Bronchial epithelial cell (primary cell): Measurements from ENCODE around the gene FASN. TPM values are rescaled to one million over a fixed set of nuclear protein-coding genes. Genes with fewer than 3 reads are reported as not detected.

Source experiments
- DNase-seq: peaks from one replicate; pipeline ENCODE4 v3.0.0-alpha.2; 2010; ENCODE audit warnings: low read depth
- FAIRE-seq: peaks from 2 replicates; lab custom pipeline; 2011; peaks lifted over from hg19 to GRCh38; lab: Jason Lieb, UNC
- H3K27me3 ChIP-seq: 2 replicates; pipeline ENCODE4 v1.5.1; 2011; ENCODE audit warnings: low read length; ENCODE audit not compliant: control insufficient read depth, insufficient read depth
- H3K36me3 ChIP-seq: 2 replicates; pipeline ENCODE4 v1.5.1; 2011; ENCODE audit warnings: low read length; ENCODE audit not compliant: control insufficient read depth, insufficient read depth
- H3K4me3 ChIP-seq: 2 replicates; pipeline ENCODE4 v1.5.1; 2011; ENCODE audit warnings: mild to moderate bottlenecking, low read depth, low read length, control low read depth
- CTCF ChIP-seq: IDR thresholded peaks from 2 replicates; pipeline ENCODE4 v1.5.1; 2011; ENCODE audit warnings: mild to moderate bottlenecking, moderate library complexity, low read length, control low read depth, inconsistent platforms; ENCODE audit not compliant: insufficient read depth, severe bottlenecking
- total RNA-seq: library from RNA; depleted of rRNA; stranded (reverse); fragments of >200 nt; gene quantifications from 2 replicates; pipeline ENCODE4 v1.2.1, GENCODE V29; 2014

Gene FASN
- total RNA-seq, 1 donor from 2014 or later = 37.1 TPM

GRCh38 chr17:82097919-82098168, 192 bp downstream of the FASN start:
- no peaks in the 10 kb centered on the region for H3K27me3 ChIP-seq
- H3K4me3 ChIP-seq = peak overlapping the region; percentile 84
- FAIRE-seq = no peak
- no peak for TF ChIP-seq CTCF
- H3K36me3 ChIP-seq = peaks cover 30% of the 10 kb centered on the region
- no peak for DNase-seq

GRCh38 chr17:82097184-82097918, 685 bp downstream of the FASN start:
- no peak for TF ChIP-seq CTCF
- DNase-seq = no peak

GRCh38 chr17:82096709-82097183, 1.3 kb downstream of the FASN start:
- Histone ChIP-seq H3K36me3 (peaks cover 41% of the 10 kb centered on the region), H3K4me3 (peak overlapping the region; percentile 84), H3K27me3 (no peaks in the 10 kb centered on the region)
- no peak for TF ChIP-seq CTCF
- FAIRE-seq (no peak), DNase-seq (no peak)

More at GRCh38 chr17:82097184-82097918, 685 bp downstream of the FASN start:
- peaks cover 34% of the 10 kb centered on the region for H3K36me3 ChIP-seq
- peak overlapping the region; percentile 84 for H3K4me3 ChIP-seq
- no peak for FAIRE-seq
- no peaks in the 10 kb centered on the region for H3K27me3 ChIP-seq

- FAIRE-seq = peak; percentile 13
- no peaks in the 10 kb centered on the region for H3K27me3 ChIP-seq
- peak overlapping the region; percentile 84 for H3K4me3 ChIP-seq
- no peak for DNase-seq
- H3K36me3 ChIP-seq = peaks cover 45% of the 10 kb centered on the region
- no peak for TF ChIP-seq CTCF
These were observed 2.0 kb downstream of the FASN start for GRCh38 chr17:82095777-82096708.

GRCh38 chr17:82094931-82095776, 2.9 kb downstream of the FASN start:
- DNase-seq = no peak
- FAIRE-seq = no peak
- Histone ChIP-seq H3K27me3 (no peaks in the 10 kb centered on the region), H3K36me3 (peaks cover 53% of the 10 kb centered on the region), H3K4me3 (no peak overlapping the region)
- TF ChIP-seq CTCF = no peak
